GM12878 (cell line): ENCODE data around the gene ITPR2. TPM values are rescaled to one million over a fixed set of nuclear protein-coding genes. Genes with fewer than 3 reads are reported as not detected.

Experiments
- ATAC-seq: fragments of 200-7000 bp; cut with Tn5 transposase; 3 replicates; pipeline ENCODE4 v1.9.1; 2020; ENCODE audit warnings: mild to moderate bottlenecking, moderate library complexity
- BruUV-seq: library from RNA; stranded (reverse); fragments of 400-500 nt; replicated peaks from 2 replicates; lab custom pipeline; 2021; lab: Mats Ljungman, UMichigan
- CTCF ChIA-PET: fragments of 300-600 bp; sonication (Branson Sonifier 250); formaldehyde crosslinking; extraction: SDS; loops from one replicate; lab custom pipeline; 2021; ENCODE audit warnings: inconsistent platforms; lab: Yijun Ruan, JAX
- POLR2A ChIA-PET: fragments of 350-600 bp; formaldehyde crosslinking; extraction: SDS; loops from one replicate; lab custom pipeline; 2021; ENCODE audit warnings: inconsistent platforms; lab: Charles Lee
- RAD21 ChIA-PET: fragments of 300-600 bp; sonication (Branson Sonifier 250); formaldehyde crosslinking; loops from one replicate; lab custom pipeline; 2023; ENCODE audit warnings: antibody characterized with exemption; ENCODE audit not compliant: unreplicated experiment; lab: Charles Lee
- SMC1A ChIA-PET: fragments of 300-600 bp; sonication (Branson Sonifier 250); formaldehyde crosslinking; loops from one replicate; lab custom pipeline; 2023; ENCODE audit not compliant: unreplicated experiment, uncharacterized antibody; lab: Charles Lee
- DNase-seq: peaks from one replicate; pipeline ENCODE4 v3.0.0-alpha.2; 2011; ENCODE audit warnings: low read depth, low spot score
- FAIRE-seq: peaks from 3 replicates; lab custom pipeline; 2011; peaks lifted over from hg19 to GRCh38; lab: Jason Lieb, UNC
- H2AFZ ChIP-seq: 2 replicates; pipeline ENCODE4 v1.6.0; 2011; ENCODE audit warnings: low read depth, low read length, control low read depth; ENCODE audit not compliant: control insufficient read depth
- H3K27ac ChIP-seq: 2 replicates; pipeline ENCODE4 v1.5.1; 2011; ENCODE audit warnings: control low read depth; ENCODE audit not compliant: control insufficient read depth, insufficient read depth
- H3K27me3 ChIP-seq, 2 experiments: replicated peaks in 1 of 2; 2 replicates each; pipeline versions ENCODE4 v1.6.0 to v1.6.1; 2011; ENCODE audit warnings: low read length in 1 of 2; ENCODE audit not compliant: control insufficient read depth in 2 of 2, insufficient read depth in 2 of 2
- H3K36me3 ChIP-seq, 2 experiments: 2 replicates each; pipeline ENCODE4 v1.5.1; 2011; ENCODE audit warnings: low read length in 1 of 2; ENCODE audit not compliant: control insufficient read depth in 2 of 2, insufficient read depth in 2 of 2
- H3K4me1 ChIP-seq: 2 replicates; pipeline ENCODE4 v1.6.1; 2011; ENCODE audit warnings: mild to moderate bottlenecking, low read length, moderate library complexity, mixed read lengths; ENCODE audit not compliant: control insufficient read depth, insufficient read depth
- H3K4me2 ChIP-seq: 2 replicates; pipeline ENCODE4 v1.6.0; 2011; ENCODE audit warnings: control low read depth; ENCODE audit not compliant: control insufficient read depth, insufficient read depth
- H3K4me3 ChIP-seq: fragments of 200-600 bp; sonication (generic); 2 replicates; pipeline ENCODE4 v1.5.1; 2016
- H3K79me2 ChIP-seq: 2 replicates; pipeline ENCODE4 v1.6.0; 2011; ENCODE audit warnings: low read length; ENCODE audit not compliant: control insufficient read depth, insufficient read depth
- H3K9ac ChIP-seq: 2 replicates; pipeline ENCODE4 v1.8.0; 2011; ENCODE audit warnings: low read length, control low read depth, mixed read lengths; ENCODE audit not compliant: control insufficient read depth, insufficient read depth
- H3K9me3 ChIP-seq: replicated peaks from 3 replicates; pipeline ENCODE4 v1.5.1; 2011; ENCODE audit warnings: mild to moderate bottlenecking, low read length; ENCODE audit not compliant: control insufficient read depth, insufficient read depth
- H4K20me1 ChIP-seq: 2 replicates; pipeline ENCODE4 v1.6.0; 2011; ENCODE audit not compliant: control insufficient read depth, insufficient read depth
- BCL11A ChIP-seq: IDR thresholded peaks from 2 replicates; pipeline ENCODE4 v1.6.1; 2011; ENCODE audit warnings: low read depth, low read length
- CBX3 ChIP-seq: fragments of 200-600 bp; sonication (generic); IDR thresholded peaks from 2 replicates; pipeline ENCODE4 v1.6.1; 2016; ENCODE audit warnings: low read depth, borderline replicate concordance
- EED ChIP-seq: sonication (generic); IDR thresholded peaks from 2 replicates; pipeline ENCODE4 v1.6.1; 2016; ENCODE audit warnings: antibody characterized with exemption, low read depth
- LARP7 ChIP-seq: fragments of 450-650 bp; IDR thresholded peaks from 2 replicates; pipeline ENCODE4 v1.6.1; 2017; ENCODE audit warnings: mild to moderate bottlenecking
- MEF2B ChIP-seq: fragments of 450-650 bp; IDR thresholded peaks from 2 replicates; pipeline ENCODE4 v1.6.1; 2018; ENCODE audit warnings: mild to moderate bottlenecking, moderate library complexity; ENCODE audit not compliant: partially characterized antibody, poor library complexity, severe bottlenecking
- RAD21 ChIP-seq: IDR thresholded peaks from 2 replicates; pipeline ENCODE4 v1.6.1; 2011; ENCODE audit warnings: mild to moderate bottlenecking, low read depth, low read length, moderate library complexity; ENCODE audit not compliant: insufficient read depth
- RAD51 ChIP-seq: fragments of 450-650 bp; IDR thresholded peaks from 2 replicates; pipeline ENCODE4 v1.6.1; 2016; ENCODE audit warnings: moderate library complexity, mild to moderate bottlenecking, inconsistent platforms
- RFX5 ChIP-seq: IDR thresholded peaks from 2 replicates; pipeline ENCODE4 v1.6.1; 2011; ENCODE audit warnings: low read depth, low read length, improper control_type of control experiment
- SMAD1 ChIP-seq: fragments of 450-650 bp; IDR thresholded peaks from 2 replicates; pipeline ENCODE4 v1.6.1; 2018; ENCODE audit warnings: mild to moderate bottlenecking, low read depth; ENCODE audit not compliant: partially characterized antibody
- SREBF2 ChIP-seq: IDR thresholded peaks from 2 replicates; pipeline ENCODE4 v1.6.1; 2012; ENCODE audit warnings: mild to moderate bottlenecking, low read length
- STAT1 ChIP-seq: fragments of 450-650 bp; conservative IDR thresholded peaks from 2 replicates; pipeline ENCODE4 v1.6.1; 2014; ENCODE audit warnings: antibody characterized with exemption, mild to moderate bottlenecking
- SUPT20H ChIP-seq: IDR thresholded peaks from 2 replicates; pipeline ENCODE4 v1.6.1; 2011; ENCODE audit warnings: low read depth, mild to moderate bottlenecking, low read length, moderate library complexity, borderline replicate concordance; ENCODE audit not compliant: control insufficient read depth
- ZNF622 ChIP-seq: fragments of 450-650 bp; IDR thresholded peaks from 2 replicates; pipeline ENCODE4 v1.6.1; 2017; ENCODE audit warnings: mild to moderate bottlenecking, inconsistent platforms
- WGBS: methylation state at CpG from one replicate; pipeline ENCODE4 v1.1.6; 2016; ENCODE audit warnings: low lambda C conversion rate; ENCODE audit not compliant: insufficient replicate concordance, insufficient coverage; ENCODE audit errors: missing lambda C conversion rate; 5-methylcytosine and 5-hydroxymethylcytosine counted together
- in situ Hi-C: fragments of 300-500 bp; cut with MboI; formaldehyde crosslinking; loops from 9 replicates; pipeline ENCODE4 v1.14.3; 2018; ENCODE audit warnings: mixed read lengths
- intact Hi-C: fragments of 100-400 bp; cut with micrococcal nuclease; formaldehyde crosslinking; loops from one replicate; pipeline ENCODE4 v1.14.2; 2022; ENCODE audit not compliant: unreplicated experiment
- polyA plus RNA-seq, 11 experiments: library from polyadenylated mRNA; depleted of rRNA in 4 of 11; unstranded in 6 of 11; stranded (reverse) in 5 of 11; fragments of >200 nt; fragmentation: Nextera tagmentation in 4 of 11; fragmentation: Illumina TruSeq in 1 of 11; extraction: Ambion mirVana in 4 of 11; extraction: Trizol in 1 of 11; gene quantifications; 1 replicate in 1 of 11; 2 replicates in 10 of 11; pipeline versions ENCODE4 v1.2.1 to v1.2.3, GENCODE V29; 2011 to 2016; ENCODE audit warnings: inconsistent platforms in 2 of 11, missing spikeins in 2 of 11, low read depth in 1 of 11
- total RNA-seq, 4 experiments: library from RNA; depleted of rRNA in 3 of 4; stranded (reverse); fragments of >200 nt in 3 of 4; fragmentation: Illumina TruSeq in 1 of 4; extraction: Trizol in 1 of 4; gene quantifications; 2 replicates each; pipeline versions ENCODE4 v1.2.1 to v1.2.3, GENCODE V29; 2013 to 2021
- TF ChIP-seq, protein P1 (sequence below): IDR thresholded peaks from 2 replicates; pipeline ENCODE4 v1.6.1; 2011; ENCODE audit warnings: borderline replicate concordance, low read depth, mild to moderate bottlenecking, moderate library complexity, mixed read lengths, low read length; ENCODE audit not compliant: insufficient read depth; ENCODE audit errors: extremely low read length
- TF ChIP-seq, protein P2 (sequence below): IDR thresholded peaks from 2 replicates; pipeline ENCODE4 v1.6.1; 2011; ENCODE audit warnings: low read depth, low read length, improper control_type of control experiment, borderline replicate concordance
- TF ChIP-seq, protein P3 (sequence below): fragments of 450-650 bp; IDR thresholded peaks from 2 replicates; pipeline ENCODE4 v1.6.1; 2017; ENCODE audit warnings: borderline replicate concordance

ITPR2 gene
- total and polyA plus RNA-seq, 10 of the 15 experiments (the other 5 are each of a cell fraction or from before 2014, with no cell fraction given): 7.5 to 76.2 (median 47.1) TPM

DNA sequence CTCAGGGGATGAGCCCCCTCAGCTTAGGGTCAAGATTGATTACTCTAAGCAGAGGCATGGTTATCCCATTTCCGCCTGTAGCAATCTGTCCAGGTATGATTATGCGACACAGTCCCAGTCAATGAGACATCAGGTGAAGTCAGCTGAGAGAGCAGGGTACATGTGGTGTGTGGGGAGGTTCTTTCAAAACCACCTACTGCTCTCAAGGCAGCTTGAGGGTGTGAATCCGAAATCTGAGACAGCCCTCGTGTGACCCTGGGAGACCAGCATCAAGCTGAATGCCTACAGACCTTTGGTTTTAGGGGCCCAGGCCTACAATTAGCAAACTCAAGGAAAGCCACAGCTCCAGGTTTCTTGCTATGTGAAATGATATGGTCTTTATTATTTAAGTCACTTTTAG lies 275.7 kb downstream of the ITPR2 start:
- Histone ChIP-seq H3K79me2 (no peaks in the 10 kb centered on the region), H3K9me3 (no peaks in the 10 kb centered on the region), H3K4me2 (no peak overlapping the region), H3K27me3 (no peaks in the 10 kb centered on the region), H4K20me1 (no peaks in the 10 kb centered on the region), H3K9ac (no peak overlapping the region), H3K4me3 (no peak overlapping the region), H3K36me3 (peaks cover 2 to 25% of the 10 kb centered on the region in 2 experiments; a peak in 3 of 4 replicates), H3K27ac (no peak overlapping the region), H2AFZ (no peak overlapping the region), H3K4me1 (no peaks in the 10 kb centered on the region)
- ChIA-PET RAD21 (no interaction called here), CTCF (interaction anchor here (0.7 to 1.1 kb wide), 6 partner anchors 11 to 460 kb away, joined by 3 to 4 read pairs (median 3); no protein-coding TSS in a partner anchor), SMC1A (interaction anchor here (0.6 to 1.7 kb wide), 4 partner anchors 12 to 58 kb away, joined by 3 to 6 read pairs (median 3); no protein-coding TSS in a partner anchor), POLR2A (no interaction called here)
- BruUV-seq: no TSS peak
- FAIRE-seq (no peak), ATAC-seq (no peak), DNase-seq (no peak)
- in situ Hi-C loops: no loop called here
- 95% methylated on average over 4 of the region's 4 CpGs for WGBS
- TF ChIP-seq SREBF2: no peak
- TF ChIP-seq EED: no peak
- TF ChIP-seq, protein P1, sequence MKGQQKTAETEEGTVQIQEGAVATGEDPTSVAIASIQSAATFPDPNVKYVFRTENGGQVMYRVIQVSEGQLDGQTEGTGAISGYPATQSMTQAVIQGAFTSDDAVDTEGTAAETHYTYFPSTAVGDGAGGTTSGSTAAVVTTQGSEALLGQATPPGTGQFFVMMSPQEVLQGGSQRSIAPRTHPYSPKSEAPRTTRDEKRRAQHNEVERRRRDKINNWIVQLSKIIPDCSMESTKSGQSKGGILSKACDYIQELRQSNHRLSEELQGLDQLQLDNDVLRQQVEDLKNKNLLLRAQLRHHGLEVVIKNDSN: no peak
- intact Hi-C loops: no loop called here

DNA sequence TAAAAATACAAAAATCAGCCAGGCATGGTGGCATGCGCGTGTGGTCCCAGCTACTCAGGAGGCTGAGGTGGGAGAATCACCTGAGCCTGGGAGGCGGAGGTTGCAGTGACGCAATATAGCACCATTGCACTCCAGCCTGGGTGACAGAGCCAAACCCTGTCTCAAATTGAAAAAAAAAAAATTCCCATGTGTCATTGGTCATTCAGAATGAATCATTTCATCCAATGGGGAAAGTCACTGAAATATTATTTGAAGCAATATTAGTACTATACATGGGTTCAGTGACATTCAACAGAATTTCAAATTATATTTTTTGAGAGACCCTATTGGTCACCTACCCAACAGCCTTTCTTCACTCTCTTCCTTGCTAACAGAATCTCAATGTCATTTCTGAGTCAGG lies 276.1 kb downstream of the ITPR2 start:
- intact Hi-C loops (no loop called here), in situ Hi-C loops (no loop called here)
- SMC1A ChIA-PET: interaction anchor here (1.7 kb wide), 1 partner anchor 15 kb away, joined by 6 read pairs; no protein-coding TSS in a partner anchor
- WGBS: 88% methylated on average over 4 of the region's 4 CpGs
- no peak for ATAC-seq
- Histone ChIP-seq H4K20me1 (no peaks in the 10 kb centered on the region), H3K9ac (no peak overlapping the region), H3K27ac (no peak overlapping the region), H3K4me3 (no peak overlapping the region), H3K9me3 (no peaks in the 10 kb centered on the region), H3K4me1 (no peaks in the 10 kb centered on the region), H3K79me2 (no peaks in the 10 kb centered on the region), H3K36me3 (peaks cover 2 to 25% of the 10 kb centered on the region in 2 experiments; a peak in 3 of 4 replicates), H2AFZ (no peak overlapping the region), H3K4me2 (no peak overlapping the region), H3K27me3 (no peaks in the 10 kb centered on the region)
- CTCF ChIA-PET: interaction anchor here (0.7 to 1.1 kb wide), 4 partner anchors 12 to 438 kb away, joined by 3 read pairs; no protein-coding TSS in a partner anchor
- no peak for FAIRE-seq
- POLR2A ChIA-PET: no interaction called here
- BruUV-seq: no TSS peak
- RAD21 ChIA-PET: no interaction called here
- no peak for DNase-seq
- TF ChIP-seq BCL11A: no peak
- TF ChIP-seq MEF2B: no peak
- TF ChIP-seq LARP7: no peak
- no peak for TF ChIP-seq CBX3
- TF ChIP-seq RFX5: no peak
- TF ChIP-seq, protein P2, sequence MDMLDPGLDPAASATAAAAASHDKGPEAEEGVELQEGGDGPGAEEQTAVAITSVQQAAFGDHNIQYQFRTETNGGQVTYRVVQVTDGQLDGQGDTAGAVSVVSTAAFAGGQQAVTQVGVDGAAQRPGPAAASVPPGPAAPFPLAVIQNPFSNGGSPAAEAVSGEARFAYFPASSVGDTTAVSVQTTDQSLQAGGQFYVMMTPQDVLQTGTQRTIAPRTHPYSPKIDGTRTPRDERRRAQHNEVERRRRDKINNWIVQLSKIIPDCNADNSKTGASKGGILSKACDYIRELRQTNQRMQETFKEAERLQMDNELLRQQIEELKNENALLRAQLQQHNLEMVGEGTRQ: no peak
- TF ChIP-seq RAD51: no peak
- TF ChIP-seq RAD21: no peak
- TF ChIP-seq ZNF622: no peak
- no peak for TF ChIP-seq SMAD1
- TF ChIP-seq STAT1: no peak
- TF ChIP-seq, protein P3, sequence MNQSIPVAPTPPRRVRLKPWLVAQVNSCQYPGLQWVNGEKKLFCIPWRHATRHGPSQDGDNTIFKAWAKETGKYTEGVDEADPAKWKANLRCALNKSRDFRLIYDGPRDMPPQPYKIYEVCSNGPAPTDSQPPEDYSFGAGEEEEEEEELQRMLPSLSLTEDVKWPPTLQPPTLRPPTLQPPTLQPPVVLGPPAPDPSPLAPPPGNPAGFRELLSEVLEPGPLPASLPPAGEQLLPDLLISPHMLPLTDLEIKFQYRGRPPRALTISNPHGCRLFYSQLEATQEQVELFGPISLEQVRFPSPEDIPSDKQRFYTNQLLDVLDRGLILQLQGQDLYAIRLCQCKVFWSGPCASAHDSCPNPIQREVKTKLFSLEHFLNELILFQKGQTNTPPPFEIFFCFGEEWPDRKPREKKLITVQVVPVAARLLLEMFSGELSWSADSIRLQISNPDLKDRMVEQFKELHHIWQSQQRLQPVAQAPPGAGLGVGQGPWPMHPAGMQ: no peak
- TF ChIP-seq SUPT20H: no peak
